ENCODE measurements around the gene ST6GALNAC3. TPM values are rescaled to one million over a fixed set of nuclear protein-coding genes. Genes with fewer than 3 reads are reported as not detected.
A peak's percentile ranks its signal among the peaks of the same experiment; 100 is the strongest.

ST6GALNAC3 gene
- polyA plus RNA-seq, 1 donor, result 5.0 TPM

- DNase-seq (ENCODE audit: low read depth), result no peak
These were observed 172.8 kb downstream of the ST6GALNAC3 start for GRCh38 chr1:76247261-76247852.

GRCh38 chr1:76250271-76250670 lies 175.7 kb downstream of the ST6GALNAC3 start:
- DNase-seq (ENCODE audit: low read depth), result no peak

GRCh38 chr1:76252431-76252830 lies 177.9 kb downstream of the ST6GALNAC3 start:
- DNase-seq (ENCODE audit: low read depth), result no peak

GRCh38 chr1:76254104-76255030 lies 179.8 kb downstream of the ST6GALNAC3 start:
- peak; percentile 65 for DNase-seq (ENCODE audit: low read depth)

GRCh38 chr1:76256289-76257223 lies 182.0 kb downstream of the ST6GALNAC3 start:
- no peak for DNase-seq (ENCODE audit: low read depth)

- DNase-seq (ENCODE audit: low read depth), result no peak
These were observed 183.3 kb downstream of the ST6GALNAC3 start for GRCh38 chr1:76257823-76258222.

DNA sequence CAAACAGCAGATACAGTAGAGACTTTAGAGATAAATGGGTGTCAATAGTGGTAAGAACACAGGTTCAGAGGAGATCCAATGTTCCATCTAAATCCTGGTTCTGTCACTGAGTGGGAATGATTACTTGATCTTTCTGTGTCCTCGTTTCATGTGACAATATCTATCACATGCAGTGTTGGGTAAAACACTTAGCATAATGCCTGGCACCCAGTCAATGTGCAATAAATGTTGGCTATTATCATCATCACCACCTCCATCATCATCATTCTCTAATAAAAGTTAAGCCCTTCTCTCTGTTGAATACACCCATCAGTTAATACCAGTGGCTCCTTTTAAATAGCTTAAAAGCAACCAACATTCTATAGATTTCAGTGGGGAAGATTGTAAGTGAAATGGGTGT lies 184.7 kb downstream of the ST6GALNAC3 start:
- DNase-seq (ENCODE audit: low read depth), result no peak

DNA sequence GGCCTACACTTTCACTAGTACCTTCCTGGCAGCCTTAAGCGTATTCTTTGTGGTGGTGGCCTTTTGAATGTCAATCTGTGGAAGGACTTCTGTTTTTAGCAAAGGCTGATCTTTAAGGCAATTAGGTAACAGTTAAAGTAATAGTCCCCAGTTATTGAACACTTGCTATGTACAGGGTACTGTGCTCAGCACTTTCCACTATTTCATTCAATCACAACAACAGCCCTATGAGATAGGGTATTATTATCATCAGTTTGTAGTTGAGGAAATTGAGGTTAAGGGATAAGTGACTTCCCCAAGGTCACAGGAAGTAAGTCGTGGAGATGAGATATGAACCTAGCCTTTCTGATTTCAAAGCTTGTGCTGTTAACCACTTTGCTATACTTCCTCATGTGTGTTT lies 185.7 kb downstream of the ST6GALNAC3 start:
- no peak for DNase-seq (ENCODE audit: low read depth)

GRCh38 chr1:76262601-76263000 lies 188.1 kb downstream of the ST6GALNAC3 start:
- DNase-seq (ENCODE audit: low read depth), result no peak

DNA sequence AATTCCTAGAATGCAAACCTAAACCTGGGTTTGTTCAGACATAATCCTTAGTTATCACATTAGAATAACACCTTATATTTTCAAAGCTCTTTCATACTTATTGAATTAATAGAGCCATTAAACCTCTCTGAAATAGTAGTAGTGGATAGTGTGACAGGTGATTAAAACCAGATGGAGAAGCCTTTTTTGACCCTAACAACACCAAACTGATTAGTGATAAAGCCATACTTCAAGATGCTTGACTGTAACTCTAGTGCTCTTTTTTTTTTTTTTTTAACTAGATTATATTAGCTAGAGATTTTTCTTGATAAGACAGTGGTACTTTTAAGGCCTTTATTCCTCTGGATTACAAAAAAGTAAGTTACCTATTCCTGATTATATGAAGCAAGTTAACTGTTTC lies 190.1 kb downstream of the ST6GALNAC3 start:
- no peak for DNase-seq (ENCODE audit: low read depth)

- DNase-seq (ENCODE audit: low read depth), result no peak
These were observed 192.2 kb downstream of the ST6GALNAC3 start for GRCh38 chr1:76266762-76267161.

DNA sequence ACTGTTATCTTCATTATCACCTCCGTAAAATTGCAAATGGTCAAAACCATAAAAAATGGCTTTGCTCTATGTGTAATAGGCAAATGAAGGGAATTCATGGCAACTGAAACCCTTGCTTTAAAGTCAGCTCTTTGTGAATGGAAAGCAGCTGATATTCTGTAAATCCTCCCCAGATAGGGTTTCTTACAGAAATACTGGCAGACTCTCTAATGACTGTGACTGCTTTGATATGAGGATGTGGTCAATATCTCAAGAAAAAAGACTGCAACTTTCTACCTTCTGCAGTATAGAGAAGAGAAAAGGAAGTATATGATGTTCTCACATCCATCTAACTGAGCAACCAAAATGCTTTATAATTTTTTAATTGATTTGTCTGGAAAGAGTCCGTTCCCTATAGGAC lies 193.1 kb downstream of the ST6GALNAC3 start:
- DNase-seq (ENCODE audit: low read depth), result no peak

DNA sequence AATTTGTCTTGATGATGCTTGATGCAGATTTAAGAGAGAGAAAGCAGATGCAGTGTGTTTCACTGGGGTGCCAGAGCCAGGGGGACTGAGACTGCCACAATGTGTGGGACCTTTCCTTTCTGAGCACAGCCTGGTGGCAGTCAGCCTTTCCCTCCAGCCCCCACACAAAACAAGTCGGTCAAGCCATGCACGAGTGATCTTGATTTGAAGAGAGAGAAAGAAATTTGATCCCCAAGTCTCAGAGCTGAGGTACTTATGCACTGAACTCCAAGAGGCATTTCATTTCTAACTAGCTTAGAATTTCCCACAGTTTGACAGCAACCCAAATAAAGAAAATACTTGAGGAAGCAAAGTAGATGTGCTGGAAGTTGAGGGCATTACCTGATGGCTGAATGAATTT lies 193.8 kb downstream of the ST6GALNAC3 start:
- no peak for DNase-seq (ENCODE audit: low read depth)

- no peak for DNase-seq (ENCODE audit: low read depth)
These were observed 194.6 kb downstream of the ST6GALNAC3 start for GRCh38 chr1:76269155-76269554.

DNA sequence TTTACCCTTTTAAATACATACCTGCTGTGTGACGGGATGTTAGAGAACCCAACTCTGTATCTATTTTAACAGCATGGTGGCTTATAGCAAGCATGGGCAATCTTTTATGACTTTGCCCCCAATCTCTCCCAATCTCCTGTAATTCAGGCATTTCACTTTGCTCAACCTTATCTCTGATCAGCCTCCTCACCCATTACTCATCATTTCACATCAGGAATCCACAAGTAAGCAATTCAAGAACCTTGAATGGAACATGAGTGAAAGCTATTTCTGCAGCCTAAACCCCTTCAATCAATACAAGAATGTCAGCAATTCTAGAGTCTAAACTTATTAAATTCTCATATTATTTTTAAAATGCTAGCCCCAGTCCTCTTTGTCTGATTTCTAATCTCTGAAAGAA lies 199.8 kb downstream of the ST6GALNAC3 start:
- no peak for DNase-seq (ENCODE audit: low read depth)

- DNase-seq (ENCODE audit: low read depth), result no peak
These were observed 200.2 kb downstream of the ST6GALNAC3 start for GRCh38 chr1:76274718-76275117.

DNA sequence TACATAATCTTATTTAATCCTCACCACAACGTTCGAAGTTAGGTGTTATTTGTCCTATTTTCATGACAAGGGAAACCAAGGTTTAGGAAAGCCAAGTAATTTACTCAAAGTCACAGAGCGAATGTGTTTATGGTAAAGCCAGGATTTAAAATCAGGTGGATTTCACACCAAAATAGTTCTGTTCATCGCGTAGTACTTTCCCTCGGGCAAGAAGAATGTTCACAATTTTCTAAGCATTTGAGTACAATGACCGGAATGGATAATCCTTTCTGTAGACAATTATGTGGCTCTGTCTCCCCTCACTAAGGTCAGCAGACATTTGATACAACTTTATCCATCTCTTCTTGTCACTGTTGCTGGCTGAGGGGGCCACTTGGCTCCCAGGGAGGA lies 204.2 kb downstream of the ST6GALNAC3 start:
- no peak for DNase-seq (ENCODE audit: low read depth)

DNA sequence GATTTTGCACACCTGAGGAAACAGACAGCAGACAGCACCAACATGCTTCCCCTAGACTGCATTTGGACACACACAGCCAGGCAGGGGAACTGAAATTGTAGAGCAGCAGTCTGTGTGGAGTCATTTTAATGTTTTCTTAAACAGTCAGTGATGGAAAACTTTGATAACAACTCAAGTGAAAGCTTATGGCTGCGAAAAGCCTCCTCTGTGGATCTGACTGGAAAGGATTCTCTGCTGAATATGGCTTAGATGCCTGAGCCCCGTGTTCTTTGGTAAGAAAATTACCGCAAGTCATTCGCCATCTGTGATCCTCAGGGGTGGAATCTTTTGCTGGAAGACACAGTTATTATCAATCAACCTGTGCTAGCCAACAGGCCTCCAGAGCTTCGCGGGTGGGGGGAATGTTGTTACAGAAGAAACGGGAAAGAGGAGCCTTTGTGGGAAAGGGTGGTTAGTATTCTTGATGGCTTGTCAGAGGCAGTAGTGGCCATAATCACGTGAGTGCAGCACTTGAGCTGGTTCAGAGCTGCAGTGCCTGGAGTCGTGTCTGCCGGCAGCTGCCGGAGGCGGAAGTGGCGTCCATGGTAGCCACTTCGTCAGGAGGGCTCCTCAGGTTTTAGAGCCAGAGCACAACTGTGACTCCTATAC lies 204.7 kb downstream of the ST6GALNAC3 start:
- DNase-seq (ENCODE audit: low read depth), result no peak

- DNase-seq (ENCODE audit: low read depth), result no peak
These were observed 206.8 kb downstream of the ST6GALNAC3 start for GRCh38 chr1:76281306-76281705.

DNA sequence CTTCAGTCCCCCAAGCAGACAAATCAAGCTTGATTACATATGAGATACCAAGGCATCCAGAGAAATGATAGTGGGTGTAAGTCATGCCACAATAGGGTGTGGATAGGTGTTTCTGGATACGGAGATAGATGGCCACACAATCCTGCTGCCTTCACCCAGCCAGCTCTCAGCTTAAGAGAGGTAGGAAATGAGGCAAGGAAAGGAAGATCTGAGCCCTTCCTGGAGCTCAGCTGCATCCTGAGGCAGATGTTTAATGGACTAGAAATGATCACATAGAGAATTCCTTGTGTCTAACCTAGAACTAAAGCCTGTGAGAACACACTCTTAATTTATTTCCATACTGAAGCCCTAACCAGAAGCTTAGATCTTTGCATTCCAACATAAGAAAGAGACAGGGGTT lies 210.3 kb downstream of the ST6GALNAC3 start:
- DNase-seq (ENCODE audit: low read depth), result no peak

DNA sequence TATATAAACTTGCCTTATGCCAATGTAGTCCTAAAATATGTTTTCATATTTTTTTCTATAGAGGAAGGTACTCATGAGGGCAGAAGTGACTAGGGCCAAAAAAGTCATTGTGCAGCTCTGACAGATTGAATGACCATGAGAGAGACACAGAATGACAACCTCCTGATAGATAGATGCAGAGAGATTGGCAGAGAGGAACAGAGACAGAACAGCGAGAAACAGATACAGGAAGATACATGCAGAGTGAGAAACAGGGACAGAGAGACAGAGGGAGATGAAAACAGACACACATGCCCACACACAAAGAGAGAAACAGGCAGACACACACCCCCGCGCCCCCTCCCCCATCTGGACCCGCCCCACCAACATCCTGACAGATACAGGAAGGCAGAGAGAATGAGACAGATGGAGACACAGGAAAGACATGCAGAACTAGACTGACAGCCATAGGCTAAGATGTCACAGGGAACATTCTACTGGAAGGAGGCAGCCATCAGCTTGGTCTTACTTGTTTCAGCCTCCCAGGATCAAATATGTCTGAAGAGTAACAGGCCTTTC lies 211.1 kb downstream of the ST6GALNAC3 start:
- DNase-seq (ENCODE audit: low read depth), result no peak
